GM21723 (cell line): ENCODE data around the gene TMX3.

Experiments used
- ATAC-seq: cut with Tn5 transposase; IDR thresholded peaks from one replicate; pipeline ENCODE4 v1.9.1; 2021; ENCODE audit warnings: mild to moderate bottlenecking, moderate library complexity; ENCODE audit not compliant: unreplicated experiment

Gene TMX3, protein sequence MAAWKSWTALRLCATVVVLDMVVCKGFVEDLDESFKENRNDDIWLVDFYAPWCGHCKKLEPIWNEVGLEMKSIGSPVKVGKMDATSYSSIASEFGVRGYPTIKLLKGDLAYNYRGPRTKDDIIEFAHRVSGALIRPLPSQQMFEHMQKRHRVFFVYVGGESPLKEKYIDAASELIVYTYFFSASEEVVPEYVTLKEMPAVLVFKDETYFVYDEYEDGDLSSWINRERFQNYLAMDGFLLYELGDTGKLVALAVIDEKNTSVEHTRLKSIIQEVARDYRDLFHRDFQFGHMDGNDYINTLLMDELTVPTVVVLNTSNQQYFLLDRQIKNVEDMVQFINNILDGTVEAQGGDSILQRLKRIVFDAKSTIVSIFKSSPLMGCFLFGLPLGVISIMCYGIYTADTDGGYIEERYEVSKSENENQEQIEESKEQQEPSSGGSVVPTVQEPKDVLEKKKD

DNA sequence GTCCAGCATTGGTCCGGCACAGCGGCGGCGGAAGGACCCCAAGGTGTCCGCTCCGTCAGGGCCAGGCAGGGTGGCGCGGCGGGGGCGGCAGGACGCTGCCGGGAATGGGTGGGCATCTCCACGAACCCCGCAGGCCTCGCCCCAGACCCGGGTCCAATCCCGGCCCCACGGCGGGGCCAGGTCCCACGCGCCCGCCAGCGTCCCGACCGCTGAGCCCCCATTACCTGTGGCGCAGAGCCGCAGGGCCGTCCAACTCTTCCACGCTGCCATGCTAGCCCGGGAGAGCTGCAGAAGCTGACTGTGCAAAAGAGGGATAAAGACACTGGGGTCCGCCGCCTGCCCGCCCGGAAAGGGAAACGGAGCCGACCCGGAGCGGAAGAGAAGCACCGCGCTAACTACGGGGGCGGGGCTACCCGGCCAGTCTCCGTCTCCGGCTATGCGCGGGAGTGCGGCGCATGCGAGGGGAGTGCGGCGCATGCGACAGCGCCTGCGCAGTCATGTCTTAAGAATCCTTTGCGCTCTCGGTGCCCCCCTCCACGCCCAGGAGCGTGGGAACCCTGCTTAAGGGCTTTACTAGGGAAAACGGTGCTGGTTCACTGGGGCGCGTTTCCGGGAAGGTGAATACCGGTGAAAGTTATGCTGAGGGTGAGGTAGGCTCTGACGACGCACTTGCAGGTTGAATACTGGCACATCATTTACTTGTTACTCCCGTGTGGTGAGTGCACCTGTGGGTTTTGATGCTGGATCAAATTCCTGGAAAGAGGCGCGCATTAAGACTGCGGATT, at the start of gene TMX3:
Gene TMX3, minus strand, starts transcription at position 397 of the 785 bp plus-strand sequence. Its CDS starts 127 bp downstream, at position 270.
- ATAC-seq: peak; percentile 96

DNA sequence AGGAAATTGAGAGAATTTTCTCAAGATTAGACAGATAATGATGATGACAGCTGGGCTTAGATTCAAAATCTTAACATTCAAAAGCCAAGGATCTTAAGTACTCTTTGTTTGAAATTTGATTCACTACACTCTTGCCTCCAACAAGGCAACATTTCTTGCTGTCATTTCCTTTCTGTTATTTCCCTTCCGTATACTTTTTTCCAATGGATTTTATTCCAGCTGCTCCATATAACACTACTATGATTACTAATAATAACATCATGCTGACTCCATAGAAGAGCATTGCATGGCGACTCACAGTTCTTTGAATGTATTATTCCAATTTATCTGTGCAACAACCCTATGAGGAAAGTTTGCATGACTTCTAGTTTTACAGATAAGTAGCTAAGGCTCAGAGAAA, 49.1 kb upstream of the TMX3 start:
- no peak for ATAC-seq

DNA sequence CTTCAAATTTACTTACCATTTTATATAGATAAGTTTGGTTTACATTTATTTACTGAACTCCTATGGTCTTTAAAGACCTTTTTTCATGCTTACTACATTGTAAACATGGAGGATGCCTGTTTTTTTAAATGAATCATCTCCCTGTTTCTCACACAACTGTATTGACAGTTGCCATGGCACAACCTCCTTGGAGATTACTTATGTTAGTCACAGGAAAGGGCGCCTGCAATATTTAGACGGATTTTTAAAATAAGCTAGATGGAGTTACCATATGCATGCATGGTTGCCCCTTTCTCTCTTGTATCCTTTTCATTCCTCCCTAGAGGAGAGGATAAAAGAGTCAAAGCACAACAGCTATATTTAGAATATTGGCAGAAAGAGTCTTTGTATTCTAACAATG, 48.2 kb upstream of the TMX3 start:
- ATAC-seq: no peak

DNA sequence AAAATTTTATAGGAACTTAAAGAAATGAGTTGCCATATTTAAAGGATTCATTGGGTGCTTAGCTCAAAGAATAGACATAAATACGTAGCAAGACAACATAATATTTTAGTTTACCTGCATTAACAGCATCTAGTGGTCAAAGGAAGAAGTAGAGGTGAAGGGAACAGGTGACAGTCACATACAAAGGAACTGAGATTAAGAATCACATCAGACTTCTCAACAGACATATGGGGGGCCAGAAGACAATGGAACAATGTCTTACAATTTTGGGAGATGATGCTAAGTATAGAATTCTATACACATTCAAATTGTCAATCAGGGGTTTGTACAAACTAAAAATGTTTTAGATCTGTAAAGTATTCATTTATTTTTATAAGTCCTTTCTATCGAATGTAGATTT, 44.4 kb upstream of the TMX3 start:
- no peak for ATAC-seq

DNA sequence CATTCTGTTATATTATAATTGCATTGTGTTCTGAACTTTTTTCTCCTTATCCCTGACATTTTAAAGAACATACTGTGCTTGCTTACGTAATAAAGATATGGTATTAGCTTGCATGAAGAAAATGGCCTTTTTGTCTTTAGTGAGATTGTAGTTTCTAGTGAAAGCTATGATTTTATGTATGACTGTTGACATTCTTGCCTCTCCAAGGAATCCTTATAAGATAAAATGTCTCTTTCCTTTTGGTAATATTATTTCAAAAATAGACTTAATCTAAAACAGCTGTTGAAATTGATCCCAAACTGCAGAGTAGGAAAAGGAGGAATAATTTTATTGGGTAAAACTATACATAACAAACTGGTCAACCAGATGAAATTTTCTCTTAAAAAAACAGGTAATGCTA, 42.2 kb upstream of the TMX3 start:
- ATAC-seq: no peak

DNA sequence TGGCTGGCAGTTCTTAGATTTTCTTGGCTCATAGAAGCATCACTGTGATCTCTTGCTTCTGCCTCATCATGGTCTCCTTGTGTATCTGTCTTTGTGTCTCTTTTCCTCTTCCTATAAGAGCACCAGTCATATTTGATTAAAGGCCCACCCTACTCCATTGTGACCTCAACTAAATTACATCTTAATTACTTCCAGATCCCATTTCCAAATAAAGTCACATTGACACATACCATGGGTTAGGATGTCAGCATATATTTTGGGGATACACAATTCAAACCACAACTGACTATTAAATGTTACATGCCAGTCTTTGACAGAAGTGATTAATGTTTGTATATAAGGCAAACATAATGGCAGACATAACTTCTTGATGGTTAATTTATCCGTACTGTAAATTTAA, 27.3 kb upstream of the TMX3 start:
- ATAC-seq: no peak

DNA sequence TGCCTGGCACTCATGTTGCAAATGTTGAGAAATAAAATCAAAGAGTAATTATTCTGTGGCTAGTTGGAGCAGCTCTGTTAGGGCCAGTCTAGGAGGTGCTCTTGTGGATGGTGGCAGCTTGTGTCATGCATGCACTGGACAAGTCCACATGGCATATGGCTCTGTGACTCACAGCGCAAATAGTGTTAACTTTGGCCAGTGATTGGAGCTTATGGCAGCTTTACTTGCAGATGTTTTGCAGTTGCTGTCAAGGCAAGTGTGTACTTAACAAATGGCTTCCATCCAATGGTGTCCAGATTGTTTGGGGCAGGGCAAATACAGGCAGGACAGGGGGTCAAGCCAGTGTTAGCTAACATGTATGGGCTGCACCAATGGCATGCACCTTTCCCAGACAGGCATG, 26.1 kb upstream of the TMX3 start:
- ATAC-seq: no peak

DNA sequence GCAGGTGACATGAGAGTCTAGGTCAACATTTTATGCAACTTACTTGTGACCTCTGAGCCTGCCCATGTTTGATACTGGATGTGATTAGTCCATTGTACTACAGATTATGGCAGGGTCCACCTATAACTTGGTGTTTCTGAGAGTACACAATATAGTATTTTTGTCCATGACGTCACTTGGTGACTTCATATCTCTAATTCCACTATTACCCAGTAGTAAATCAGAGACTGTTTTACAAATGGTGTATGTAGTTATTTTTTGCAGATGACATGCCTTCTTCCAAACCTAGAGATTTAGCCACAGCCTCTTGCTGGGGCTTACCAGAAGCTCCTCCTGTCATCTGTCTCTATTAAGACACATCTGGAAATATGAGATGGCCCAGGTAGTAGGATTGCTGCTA, 24.6 kb upstream of the TMX3 start:
- ATAC-seq: no peak

DNA sequence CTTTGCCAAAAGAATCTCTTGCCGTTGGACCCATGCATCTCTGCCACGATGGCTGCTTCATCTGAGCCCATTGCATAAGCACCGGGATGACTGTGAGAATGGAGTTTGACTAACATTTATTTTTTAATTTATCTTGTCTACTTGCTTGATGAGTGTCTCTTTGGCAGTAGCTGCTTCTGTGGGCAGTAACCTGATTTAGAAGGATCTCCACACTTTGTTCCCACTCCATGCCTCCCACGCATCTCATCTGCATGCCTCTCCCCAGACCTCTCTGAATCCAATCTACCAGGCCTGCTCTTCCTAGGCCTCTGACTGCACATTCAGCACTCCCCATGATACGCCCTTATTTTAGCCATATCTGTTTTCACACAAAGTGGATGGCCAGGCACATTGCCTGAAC, 23.7 kb upstream of the TMX3 start:
- ATAC-seq: no peak

DNA sequence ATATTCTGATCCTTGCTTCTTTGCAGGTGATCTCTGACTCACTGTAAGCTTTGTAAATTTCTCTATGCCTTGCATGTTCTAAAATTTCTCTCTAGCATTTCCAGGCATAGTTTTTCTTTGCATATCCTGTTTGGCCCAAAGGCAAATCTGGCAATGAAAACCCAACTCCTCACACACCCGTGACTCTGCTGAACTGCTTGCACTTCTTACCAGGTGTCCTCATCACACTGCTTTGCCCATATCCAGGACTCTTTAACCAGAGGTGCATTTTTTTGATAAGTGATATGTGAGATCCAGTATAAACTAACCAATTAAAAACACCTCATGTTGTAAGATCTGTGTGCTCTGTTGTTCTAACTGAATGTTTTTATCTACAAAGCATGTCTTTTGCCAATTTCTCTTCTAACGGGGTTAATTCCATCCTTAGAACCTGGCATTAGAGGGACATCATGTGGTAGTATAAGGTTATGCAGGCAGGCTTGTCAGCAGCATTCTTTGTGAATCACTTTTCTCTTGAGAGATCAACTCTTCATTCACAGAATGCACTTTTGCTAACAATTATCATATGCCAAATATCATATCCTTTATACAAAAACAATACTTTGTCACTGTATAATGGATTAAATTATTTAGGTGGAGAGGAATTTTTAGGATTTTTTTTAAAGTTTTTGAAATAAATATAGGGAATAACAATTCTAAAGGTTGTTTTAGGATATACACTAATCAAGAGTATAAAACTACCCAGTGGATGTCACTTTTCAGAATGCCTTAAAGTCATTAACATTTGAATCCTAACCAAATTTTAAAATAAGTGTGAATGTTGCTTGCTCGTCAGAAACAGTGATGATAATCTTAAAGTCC, 20.8 kb upstream of the TMX3 start:
- ATAC-seq: peak; percentile 92

DNA sequence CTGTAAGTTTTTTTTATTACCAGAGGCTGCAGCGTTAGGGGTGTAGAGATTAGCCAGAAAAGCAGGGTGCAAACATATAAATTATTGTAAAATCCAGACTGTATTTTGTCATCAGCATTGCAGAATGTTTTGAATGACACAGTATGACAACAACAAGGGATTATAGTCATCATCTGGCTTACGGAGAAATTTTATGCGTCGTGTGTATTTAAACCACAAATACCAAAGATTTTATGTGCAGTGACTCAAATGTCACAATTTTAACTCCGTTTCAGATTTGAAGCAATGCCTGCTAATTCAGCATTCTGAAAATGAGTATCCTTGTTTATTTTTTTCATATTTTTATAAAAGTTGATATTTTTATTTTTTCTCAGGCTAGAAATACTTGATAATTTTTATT, 19.4 kb upstream of the TMX3 start:
- no peak for ATAC-seq

DNA sequence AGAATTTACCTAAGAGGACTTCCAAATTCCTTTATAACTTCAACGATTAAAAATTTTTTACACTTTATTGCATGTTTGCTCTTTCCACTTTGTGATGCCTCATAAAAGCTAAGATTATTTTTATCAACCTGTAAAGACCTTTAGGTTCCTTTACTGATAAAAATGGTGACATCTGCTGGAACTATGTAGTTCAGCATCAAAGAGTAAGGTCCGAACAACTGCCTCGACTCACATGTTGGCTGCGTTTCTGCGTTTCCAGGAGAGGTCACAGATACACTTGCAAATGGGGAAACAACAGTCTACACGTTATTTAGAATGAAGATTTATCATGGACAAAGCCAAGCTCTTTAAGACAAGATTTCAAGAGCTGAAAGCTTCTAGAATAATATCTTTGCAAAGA, 18.8 kb upstream of the TMX3 start:
- ATAC-seq: no peak

DNA sequence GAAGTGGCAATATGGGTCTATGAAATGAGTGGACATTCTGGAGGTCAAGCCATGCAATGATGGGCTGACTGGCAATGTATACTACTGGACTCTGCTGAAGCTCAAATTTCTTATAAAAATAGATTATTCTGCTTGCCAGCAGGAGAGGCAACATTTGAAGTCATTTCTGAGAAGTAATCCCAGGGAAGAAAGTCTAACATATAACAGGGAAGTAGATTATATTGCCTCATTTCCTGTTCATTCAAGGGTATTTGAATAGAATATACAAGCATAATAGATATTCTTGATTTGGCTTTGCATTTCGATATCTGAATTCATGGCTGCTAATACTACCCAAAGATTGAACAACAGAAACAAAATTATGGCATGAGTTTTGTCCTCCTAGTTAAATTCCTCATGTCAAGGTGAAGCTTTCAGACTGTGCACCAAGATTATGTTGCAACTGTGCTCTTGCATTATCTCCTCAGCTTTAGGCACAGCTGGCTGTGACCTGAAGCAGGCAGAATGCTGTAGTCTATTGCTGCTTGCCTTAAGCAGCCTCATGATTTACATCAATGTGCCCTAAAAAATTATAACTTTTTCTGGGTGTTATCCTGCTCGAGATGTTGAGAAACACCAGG, 13.3 kb upstream of the TMX3 start:
- no peak for ATAC-seq

DNA sequence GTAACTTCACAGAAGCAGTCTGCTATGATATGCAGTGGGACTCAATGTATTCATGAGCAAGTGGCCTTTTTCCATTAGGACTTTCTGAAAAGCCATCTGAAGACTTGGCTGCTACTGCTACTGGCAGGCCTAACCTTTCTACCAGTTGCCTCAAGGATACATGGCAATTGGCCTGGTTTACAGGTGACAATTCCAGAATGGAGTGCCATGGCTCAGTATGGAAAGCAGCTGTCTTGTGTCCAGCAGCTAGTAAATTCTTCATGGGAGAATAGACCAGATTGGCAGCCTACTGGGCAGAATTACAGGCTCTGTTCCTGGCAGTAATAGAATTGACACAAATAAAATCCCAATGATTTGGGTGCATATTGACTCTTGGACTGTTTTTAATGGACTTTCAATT, 12.6 kb upstream of the TMX3 start:
- no peak for ATAC-seq

DNA sequence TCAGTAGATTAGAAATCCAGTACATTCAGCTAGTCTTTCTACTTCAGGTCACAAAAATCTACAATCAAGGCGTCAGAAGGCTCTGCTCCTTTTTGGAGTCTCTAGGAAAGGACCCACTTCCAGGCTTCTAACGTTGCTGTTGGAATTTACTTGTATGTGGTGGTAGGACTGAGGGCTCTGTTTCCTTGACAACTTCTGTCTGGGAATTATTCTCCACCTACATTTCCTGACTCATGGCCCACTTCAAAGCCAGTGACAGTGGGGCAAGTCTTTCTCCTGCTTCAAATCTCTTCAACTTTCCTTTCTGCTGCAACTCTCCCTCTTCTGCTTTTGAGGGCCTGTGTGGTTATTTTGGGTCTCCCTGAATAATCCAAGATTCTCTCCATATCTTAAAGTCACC, 10.4 kb upstream of the TMX3 start:
- ATAC-seq: no peak

DNA sequence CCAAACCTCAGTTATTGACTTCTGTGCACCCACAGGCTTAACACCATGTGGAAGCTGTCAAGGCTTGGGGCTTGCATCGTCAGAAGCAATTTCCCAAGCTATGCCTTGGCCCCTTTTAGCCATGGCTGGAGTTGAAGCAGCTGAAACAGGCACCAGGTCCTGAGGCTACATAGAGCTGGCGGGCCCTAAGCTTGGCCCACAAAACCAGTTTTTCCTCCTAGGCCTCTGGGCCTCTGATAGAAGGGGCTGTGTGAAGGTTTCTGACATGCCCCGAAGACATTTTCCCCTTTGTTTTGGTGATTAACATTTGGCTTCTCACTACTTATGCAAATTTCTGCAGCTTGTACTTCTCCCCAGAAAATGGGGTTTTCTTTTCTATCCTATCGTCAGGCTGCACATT, 9.1 kb upstream of the TMX3 start:
- ATAC-seq: no peak

DNA sequence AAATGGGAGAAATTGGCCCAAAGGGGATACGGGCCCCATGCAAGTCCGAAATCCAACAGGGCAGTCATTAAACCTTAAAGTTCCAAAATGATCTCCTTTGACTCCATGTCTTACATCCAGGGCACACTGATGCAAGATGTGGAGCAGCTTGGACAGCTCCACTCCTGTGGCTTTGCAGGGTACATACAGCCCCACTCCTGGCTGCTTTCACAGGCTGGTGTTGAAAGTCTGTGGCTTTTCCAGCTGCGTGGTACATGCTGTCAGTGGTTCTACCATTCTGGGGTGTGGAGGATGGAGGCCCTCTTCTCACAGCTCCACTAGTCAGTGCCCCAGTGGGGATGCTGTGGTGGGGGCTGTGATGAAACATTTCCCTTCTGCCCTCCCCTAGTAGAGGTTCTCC, 8.6 kb upstream of the TMX3 start:
- no peak for ATAC-seq

DNA sequence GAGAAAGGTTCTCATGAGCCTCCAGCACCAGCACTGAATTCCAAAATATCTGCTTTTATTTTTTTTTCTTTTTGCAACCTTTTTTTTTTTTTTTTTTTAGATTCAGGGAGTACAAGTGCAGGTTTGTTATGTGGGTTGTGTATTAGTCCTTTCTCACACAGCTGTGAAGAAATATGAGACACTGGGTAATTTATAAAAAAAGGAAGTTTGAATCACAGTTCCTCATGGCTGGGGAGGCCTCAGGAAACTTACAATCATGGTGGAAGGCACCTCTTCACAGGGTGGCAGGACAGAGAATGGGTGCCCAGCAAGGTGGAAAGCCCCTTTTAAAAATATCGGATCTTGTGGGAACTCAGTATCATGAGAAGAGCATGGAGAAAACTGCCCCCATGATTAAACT, 7.9 kb upstream of the TMX3 start:
- ATAC-seq: peak; percentile 29

DNA sequence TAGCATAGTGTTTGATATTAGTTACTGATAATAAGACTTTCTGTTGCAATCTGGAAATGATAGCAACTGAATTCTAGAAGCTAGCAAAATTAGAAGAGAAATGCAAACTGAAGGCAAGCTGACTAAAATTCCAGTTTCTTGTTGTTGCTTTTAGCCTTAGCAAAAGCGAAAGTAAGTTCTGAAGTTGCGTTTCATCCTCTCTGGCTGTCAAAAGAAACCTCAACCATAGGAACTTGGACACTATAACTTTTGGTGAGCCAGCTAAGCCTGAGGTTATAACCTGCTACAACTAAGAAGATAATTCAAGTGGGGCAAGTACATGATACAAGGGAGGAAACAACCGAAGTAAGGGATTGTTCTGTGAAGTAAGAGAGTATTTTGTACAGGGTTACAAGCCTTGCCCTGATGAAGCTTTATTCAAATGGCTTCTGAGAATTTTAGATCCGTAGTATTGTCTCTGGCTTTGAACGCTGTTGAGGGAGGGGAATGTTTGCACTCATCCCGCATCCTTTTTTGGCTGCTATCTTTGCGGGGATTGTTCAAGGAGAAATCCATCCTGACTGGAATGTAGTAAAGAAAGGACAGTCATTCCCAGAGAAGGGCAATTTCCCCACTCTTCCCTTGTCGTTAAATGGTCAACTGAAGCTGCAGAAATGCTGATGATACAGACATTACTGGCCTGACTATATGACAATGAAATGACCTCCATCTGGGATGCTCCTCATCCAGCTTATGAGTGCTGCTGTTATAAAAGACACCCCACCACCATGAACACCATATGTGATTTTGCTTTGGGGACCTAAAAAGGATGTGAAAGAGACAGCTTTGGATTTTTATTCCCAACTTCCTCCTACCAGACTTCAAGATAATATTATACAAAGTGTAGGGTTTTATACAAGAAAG, 7.0 kb upstream of the TMX3 start:
- peak; percentile 90 for ATAC-seq

DNA sequence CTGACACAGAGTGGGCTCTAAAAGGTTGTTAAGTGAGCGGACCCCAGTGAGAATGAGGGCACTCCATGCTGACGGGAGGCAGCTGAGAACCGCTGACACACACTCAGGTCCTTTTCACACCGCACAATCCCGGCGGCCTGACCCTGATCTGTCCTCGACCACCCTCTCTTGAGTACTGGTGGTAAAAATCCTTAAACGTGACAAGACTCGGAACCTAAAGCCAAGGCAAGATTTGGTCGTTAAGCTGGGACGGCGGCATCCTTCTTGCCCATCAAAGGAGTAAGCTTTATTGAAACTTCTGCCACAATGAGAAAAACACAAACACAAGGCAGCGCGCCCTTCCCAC, 569 bp downstream of the TMX3 start:
- peak; percentile 21 for ATAC-seq
